ENCODE measurements around the gene ADIPOR1. TPM values are rescaled to one million over a fixed set of nuclear protein-coding genes. Genes with fewer than 3 reads are reported as not detected.
"Not testable (repeated sequence)": the region's sequence is repeated elsewhere in the genome, so short reads cannot be mapped to it uniquely, and the experiment has no call there.

The ADIPOR1 gene
- total RNA-seq, 5 donors from 2014 or later (not counting 1 experiment from before 2014, with no cell fraction given) = 50.3 to 70.1 (median 53.7) TPM

DNA sequence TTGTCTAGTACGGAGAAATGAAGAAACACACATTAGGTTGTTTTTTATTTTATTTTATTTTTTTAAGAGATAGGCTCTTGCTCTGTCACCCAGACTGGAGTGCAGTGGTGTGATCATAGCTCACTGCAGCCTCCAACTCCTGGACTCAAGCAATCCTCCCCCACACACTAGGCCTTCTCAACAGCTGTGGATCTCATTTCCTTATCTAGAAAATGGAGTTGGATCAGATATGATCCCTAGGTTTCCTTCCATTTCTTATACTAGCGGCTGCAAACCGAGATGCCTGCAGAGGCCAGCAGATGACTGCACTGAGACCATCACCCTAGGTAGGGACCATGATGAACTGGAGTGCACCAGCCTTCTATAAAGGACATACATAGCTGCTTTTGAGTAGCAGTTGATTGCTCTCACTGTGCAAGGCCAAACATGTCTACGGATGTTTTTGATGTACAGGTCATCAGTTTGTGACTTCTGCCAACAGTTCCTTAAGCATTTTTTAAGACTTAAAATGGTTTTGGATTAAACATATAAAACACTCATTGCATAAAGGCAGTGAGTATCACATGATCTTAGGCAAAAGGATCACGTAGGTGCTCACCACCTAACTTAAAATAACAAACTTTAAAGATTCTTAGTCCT is 19.7 kb downstream of the ADIPOR1 start:
- no peak overlapping the region for H3K27ac Mint-ChIP-seq
- 88% methylated on average over 3 of the region's 5 CpGs for WGBS (ENCODE audit: insufficient coverage)
- ATAC-seq (replicated peaks in 1 of 4) = no peak

DNA sequence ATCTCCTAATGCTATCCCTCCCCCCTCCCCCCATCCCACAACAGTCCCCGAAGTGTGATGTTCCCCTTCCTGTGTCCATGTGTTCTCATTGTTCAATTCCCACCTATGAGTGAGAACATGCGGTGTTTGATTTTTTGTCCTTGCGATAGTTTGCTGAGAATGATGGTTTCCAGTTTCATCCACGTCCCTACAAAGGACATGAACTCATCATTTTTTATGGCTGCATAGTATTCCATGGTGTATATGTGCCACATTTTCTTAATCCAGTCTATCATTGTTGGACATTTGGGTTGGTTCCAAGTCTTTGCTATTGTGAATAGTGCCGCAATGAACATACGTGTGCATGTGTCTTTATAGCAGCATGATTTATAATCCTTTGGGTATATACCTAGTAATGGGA is 21.7 kb downstream of the ADIPOR1 start:
- H3K4me1 Mint-ChIP-seq; ATAC-seq (replicated peaks in 1 of 4); H3K9me3 Mint-ChIP-seq; DNase-seq; H3K27ac ChIP-seq (ENCODE audit: low read length); H3K4me1 ChIP-seq (ENCODE audit: control insufficient read depth in 1 of 2, extremely low read depth in 1 of 2, insufficient read depth in 2 of 2, low read length in 2 of 2); CTCF ChIA-PET; POLR2A ChIA-PET; H3K4me3 Mint-ChIP-seq; H3K27ac Mint-ChIP-seq; H3K4me3 ChIP-seq (ENCODE audit: control insufficient read depth in 1 of 2, extremely low read depth in 1 of 2, low read length in 1 of 2); H3K9me3 ChIP-seq; H3K27me3 ChIP-seq (replicated peaks in 1 of 2; ENCODE audit: control insufficient read depth in 2 of 2, extremely low read depth in 1 of 2, insufficient read depth in 2 of 2, low read length in 1 of 2): not testable (repeated sequence)
- peaks cover 0 to 13% of the 10 kb centered on the region in 2 donors for H3K36me3 ChIP-seq (ENCODE audit: control insufficient read depth in 2 of 2, extremely low read depth in 1 of 2, insufficient read depth in 1 of 2, low read length in 1 of 2)
- Mint-ChIP-seq H3K36me3 (peaks cover 13% of the 10 kb centered on the region), H3K27me3 (peaks cover 7 to 12% of the 10 kb centered on the region in 2 donors)
- WGBS (ENCODE audit: insufficient coverage) = no CpG with 5 or more reads among the region's 6 CpGs

More for the DNA sequence above, 19.7 kb downstream of the ADIPOR1 start:
- ChIA-PET POLR2A (no interaction called here), CTCF (interaction anchor here in 1 of 2 donors (0.5 kb wide), 1 partner anchor 52 kb away, joined by 3 read pairs; no protein-coding TSS in a partner anchor)
- Histone ChIP-seq H3K27me3 (replicated peaks in 1 of 2; ENCODE audit: control insufficient read depth in 2 of 2, extremely low read depth in 1 of 2, insufficient read depth in 2 of 2, low read length in 1 of 2) (peaks cover 0 to 5% of the 10 kb centered on the region in 2 experiments), H3K27ac (ENCODE audit: low read length) (no peak overlapping the region), H3K9me3 (no peaks in the 10 kb centered on the region), H3K36me3 (ENCODE audit: control insufficient read depth in 2 of 2, extremely low read depth in 1 of 2, insufficient read depth in 1 of 2, low read length in 1 of 2) (peaks cover 3 to 31% of the 10 kb centered on the region in 2 donors), H3K4me1 (ENCODE audit: control insufficient read depth in 1 of 2, extremely low read depth in 1 of 2, insufficient read depth in 2 of 2, low read length in 2 of 2) (no peaks in the 10 kb centered on the region), H3K4me3 (ENCODE audit: control insufficient read depth in 1 of 2, extremely low read depth in 1 of 2, low read length in 1 of 2) (no peak overlapping the region)
- no peak overlapping the region for H3K4me3 Mint-ChIP-seq
- no peaks in the 10 kb centered on the region for H3K9me3 Mint-ChIP-seq
- H3K4me1 Mint-ChIP-seq = no peaks in the 10 kb centered on the region
- no peak for DNase-seq
- peaks cover 6 to 7% of the 10 kb centered on the region in 2 donors for H3K27me3 Mint-ChIP-seq
- H3K36me3 Mint-ChIP-seq = peaks cover 25% of the 10 kb centered on the region

DNA sequence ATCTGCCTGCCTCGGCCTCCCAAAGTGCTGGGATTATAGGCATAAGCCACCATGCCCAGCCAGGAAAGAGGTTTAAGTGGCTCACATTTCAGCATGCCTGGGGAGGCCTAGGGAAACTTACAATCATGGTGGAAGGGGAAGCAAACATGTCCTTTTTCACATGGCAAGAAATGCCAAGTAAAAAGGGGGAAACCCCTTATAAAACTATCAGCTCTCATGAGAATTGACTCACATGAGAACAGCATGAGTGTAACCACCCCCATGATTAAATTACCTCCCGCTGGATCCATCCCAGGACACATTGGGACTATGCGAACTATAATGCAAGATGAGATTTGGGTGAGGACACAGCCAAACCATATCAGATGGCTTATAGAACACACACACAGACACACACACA is 22.3 kb downstream of the ADIPOR1 start:
- WGBS (ENCODE audit: insufficient coverage) = no CpG with 5 or more reads among the region's 3 CpGs
- no peak for DNase-seq
- CTCF ChIA-PET = no interaction called here
- no peak for ATAC-seq (replicated peaks in 1 of 4)
- no peaks in the 10 kb centered on the region for H3K9me3 Mint-ChIP-seq
- H3K27me3 Mint-ChIP-seq = peaks cover 7 to 12% of the 10 kb centered on the region in 2 donors
- H3K27ac ChIP-seq (ENCODE audit: low read length) = no peak overlapping the region
- peaks cover 0 to 7% of the 10 kb centered on the region in 2 donors for H3K36me3 ChIP-seq (ENCODE audit: control insufficient read depth in 2 of 2, extremely low read depth in 1 of 2, insufficient read depth in 1 of 2, low read length in 1 of 2)
- peaks cover 0 to 5% of the 10 kb centered on the region in 2 experiments for H3K27me3 ChIP-seq (replicated peaks in 1 of 2; ENCODE audit: control insufficient read depth in 2 of 2, extremely low read depth in 1 of 2, insufficient read depth in 2 of 2, low read length in 1 of 2)
- H3K4me1 Mint-ChIP-seq = no peaks in the 10 kb centered on the region
- H3K4me1 ChIP-seq (ENCODE audit: control insufficient read depth in 1 of 2, extremely low read depth in 1 of 2, insufficient read depth in 2 of 2, low read length in 2 of 2) = no peaks in the 10 kb centered on the region
- no peaks in the 10 kb centered on the region for H3K9me3 ChIP-seq
- no peak overlapping the region for H3K27ac Mint-ChIP-seq
- H3K4me3 Mint-ChIP-seq = no peak overlapping the region
- peaks cover 7% of the 10 kb centered on the region for H3K36me3 Mint-ChIP-seq
- POLR2A ChIA-PET = no interaction called here
- H3K4me3 ChIP-seq (ENCODE audit: control insufficient read depth in 1 of 2, extremely low read depth in 1 of 2, low read length in 1 of 2) = no peak overlapping the region

DNA sequence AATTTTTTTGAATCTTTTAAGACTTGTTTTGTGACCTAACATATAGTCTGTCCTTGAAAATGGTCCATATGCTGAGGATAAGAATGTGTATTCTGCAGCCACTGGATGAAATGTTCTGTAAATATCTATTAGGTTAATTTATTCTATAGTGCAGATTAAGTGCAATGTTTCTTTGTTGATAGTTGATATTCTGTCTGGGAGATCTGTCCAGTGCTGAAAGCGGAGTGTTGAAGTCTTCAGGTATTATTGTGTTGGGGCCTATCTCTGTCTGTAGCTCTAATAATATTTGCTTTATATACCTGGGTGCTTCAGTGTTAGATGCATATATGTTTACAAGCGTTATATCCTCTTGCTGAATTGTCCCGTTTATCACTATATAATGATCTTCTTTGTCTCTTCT is 23.4 kb downstream of the ADIPOR1 start:
- no peak overlapping the region for H3K4me3 Mint-ChIP-seq
- Histone ChIP-seq H3K36me3 (ENCODE audit: control insufficient read depth in 2 of 2, extremely low read depth in 1 of 2, insufficient read depth in 1 of 2, low read length in 1 of 2) (peaks cover 0 to 2% of the 10 kb centered on the region in 2 donors), H3K27ac (ENCODE audit: low read length) (no peak overlapping the region), H3K27me3 (replicated peaks in 1 of 2; ENCODE audit: control insufficient read depth in 2 of 2, extremely low read depth in 1 of 2, insufficient read depth in 2 of 2, low read length in 1 of 2) (peaks cover 0 to 5% of the 10 kb centered on the region in 2 experiments), H3K4me3 (ENCODE audit: control insufficient read depth in 1 of 2, extremely low read depth in 1 of 2, low read length in 1 of 2) (no peak overlapping the region), H3K4me1 (ENCODE audit: control insufficient read depth in 1 of 2, extremely low read depth in 1 of 2, insufficient read depth in 2 of 2, low read length in 2 of 2) (no peaks in the 10 kb centered on the region), H3K9me3 (no peaks in the 10 kb centered on the region)
- CTCF ChIA-PET = interaction anchor here in 1 of 2 donors (0.6 kb wide), 1 partner anchor 130 kb away, joined by 4 read pairs; no protein-coding TSS in a partner anchor
- no peaks in the 10 kb centered on the region for H3K4me1 Mint-ChIP-seq
- POLR2A ChIA-PET = no interaction called here
- peaks cover 7 to 12% of the 10 kb centered on the region in 2 donors for H3K27me3 Mint-ChIP-seq
- peak overlapping the region in 1 of 2 donors; percentile 5 for H3K27ac Mint-ChIP-seq
- ATAC-seq (replicated peaks in 1 of 4) (no peak), DNase-seq (no peak)
- H3K36me3 Mint-ChIP-seq = peaks cover 4% of the 10 kb centered on the region
- no peaks in the 10 kb centered on the region for H3K9me3 Mint-ChIP-seq
- no CpG with 5 or more reads among the region's 3 CpGs for WGBS (ENCODE audit: insufficient coverage)

DNA sequence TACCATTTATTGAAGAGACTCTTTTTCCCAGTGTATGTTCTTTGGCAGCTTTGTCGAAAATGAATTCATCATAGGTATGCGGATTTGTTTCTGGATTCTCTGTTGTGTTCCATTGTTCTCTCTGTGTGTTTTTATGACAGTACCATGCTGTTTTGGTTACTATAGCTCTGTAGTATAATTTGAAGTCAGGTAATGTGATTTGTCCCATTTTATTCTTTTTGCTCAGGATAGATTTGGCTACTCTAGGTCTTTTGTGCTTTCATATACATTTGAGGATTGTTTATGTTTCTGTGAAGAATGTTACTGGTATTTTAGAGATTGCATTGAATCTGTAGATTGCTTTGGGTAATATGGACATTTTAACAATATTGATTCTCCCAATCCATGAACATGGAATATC is 25.6 kb downstream of the ADIPOR1 start:
- 100% methylated on average over 1 of the region's 2 CpGs for WGBS (ENCODE audit: insufficient coverage)
- Mint-ChIP-seq H3K27me3 (peaks cover 7 to 12% of the 10 kb centered on the region in 2 donors), H3K4me1 (no peaks in the 10 kb centered on the region), H3K27ac (no peak overlapping the region), H3K9me3 (no peaks in the 10 kb centered on the region), H3K4me3 (no peak overlapping the region), H3K36me3 (no peaks in the 10 kb centered on the region)
- Histone ChIP-seq H3K9me3 (no peaks in the 10 kb centered on the region), H3K27ac (ENCODE audit: low read length) (no peak overlapping the region), H3K27me3 (replicated peaks in 1 of 2; ENCODE audit: control insufficient read depth in 2 of 2, extremely low read depth in 1 of 2, insufficient read depth in 2 of 2, low read length in 1 of 2) (peaks cover 0 to 7% of the 10 kb centered on the region in 2 experiments), H3K36me3 (ENCODE audit: control insufficient read depth in 2 of 2, extremely low read depth in 1 of 2, insufficient read depth in 1 of 2, low read length in 1 of 2) (no peaks in the 10 kb centered on the region), H3K4me3 (ENCODE audit: control insufficient read depth in 1 of 2, extremely low read depth in 1 of 2, low read length in 1 of 2) (no peak overlapping the region), H3K4me1 (ENCODE audit: control insufficient read depth in 1 of 2, extremely low read depth in 1 of 2, insufficient read depth in 2 of 2, low read length in 2 of 2) (peaks cover 0 to 4% of the 10 kb centered on the region in 2 experiments)
- ChIA-PET CTCF (no interaction called here), POLR2A (no interaction called here)
- ATAC-seq (replicated peaks in 1 of 4) (no peak), DNase-seq (no peak)

DNA sequence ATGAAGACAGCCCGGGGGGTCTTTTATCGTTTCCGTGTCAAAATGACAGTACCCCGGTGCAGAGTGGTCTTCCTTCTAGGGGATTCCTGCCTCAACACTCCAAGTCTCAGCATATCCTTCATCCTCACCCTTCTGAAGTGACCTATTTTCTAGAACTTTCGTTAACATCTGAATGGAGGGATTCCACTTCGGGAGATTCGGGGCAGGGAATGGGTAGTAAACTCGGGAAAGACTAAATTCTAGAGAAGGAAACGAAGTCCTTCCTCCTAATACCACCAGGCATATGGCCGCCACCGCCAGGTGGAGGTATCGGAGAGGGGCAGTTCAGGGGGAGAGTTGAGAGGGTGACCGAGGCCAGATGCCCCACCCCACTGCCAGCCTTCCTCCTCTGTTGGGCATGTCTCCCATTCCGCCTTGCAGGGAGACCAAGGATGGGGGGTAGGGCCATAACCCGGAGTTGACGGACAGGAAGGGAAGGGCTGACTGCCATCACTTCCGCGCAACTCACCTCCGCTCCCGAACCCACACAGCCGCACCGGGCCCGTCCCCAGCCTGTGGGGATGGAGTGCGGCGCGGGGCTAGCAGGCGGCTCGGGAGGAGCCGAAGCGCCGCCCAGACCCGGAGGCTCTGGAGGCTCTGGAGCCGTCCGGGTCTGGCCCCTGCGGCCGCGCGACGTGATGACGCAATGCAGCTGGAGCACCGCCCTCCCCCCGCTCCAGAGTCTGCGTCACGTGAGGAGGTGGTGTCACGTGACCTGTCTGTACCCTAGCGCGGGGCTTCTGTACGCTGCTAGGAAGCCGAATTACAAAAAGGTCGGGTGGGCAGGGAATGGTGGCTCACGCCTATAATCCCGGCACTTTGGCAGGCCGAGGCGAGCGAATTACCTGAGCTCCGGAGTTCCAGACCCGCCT is 31.3 kb downstream of the ADIPOR1 start, which contains the start of gene KLHL12:
Gene KLHL12, minus strand, starts transcription at position 654 of the 911 bp plus-strand sequence. CDS start 2,072 bp downstream, outside the sequence.
- peaks cover 0 to 15% of the 10 kb centered on the region in 2 donors for H3K36me3 ChIP-seq (ENCODE audit: control insufficient read depth in 2 of 2, extremely low read depth in 1 of 2, insufficient read depth in 1 of 2, low read length in 1 of 2)
- H3K27ac Mint-ChIP-seq = peak within 1 kb of the TSS; percentile 91 to 93
- ATAC-seq (replicated peaks in 1 of 4) (peak; percentile 93 to 96 (median 95)), DNase-seq (peak; percentile 87 to 97 (median 93))
- H3K36me3 Mint-ChIP-seq = peaks cover 14% of the 10 kb centered on the region
- peaks cover 8 to 17% of the 10 kb centered on the region in 2 experiments for H3K4me1 ChIP-seq (ENCODE audit: control insufficient read depth in 1 of 2, extremely low read depth in 1 of 2, insufficient read depth in 2 of 2, low read length in 2 of 2)
- peak within 1 kb of the TSS; percentile 86 for H3K27ac ChIP-seq (ENCODE audit: low read length)
- ChIA-PET CTCF (interaction anchor here (0.6 to 1.2 kb wide), 12 partner anchors 14 to 410 kb away, joined by 3 to 6 read pairs (median 3); partner anchors contain the start of gene TMEM183A (in 1 of the 2)), POLR2A (interaction anchor here (0.5 to 0.8 kb wide), 7 partner anchors 14 to 577 kb away, joined by 3 to 6 read pairs (median 4); no protein-coding TSS in a partner anchor)
- no peaks in the 10 kb centered on the region for H3K9me3 ChIP-seq
- WGBS (ENCODE audit: insufficient coverage) = 0% methylated on average over 20 of the region's 57 CpGs
- peaks cover 0 to 3% of the 10 kb centered on the region in 2 experiments for H3K27me3 ChIP-seq (replicated peaks in 1 of 2; ENCODE audit: control insufficient read depth in 2 of 2, extremely low read depth in 1 of 2, insufficient read depth in 2 of 2, low read length in 1 of 2)
- peaks cover 33 to 34% (median 34%) of the 10 kb centered on the region in 3 donors for H3K4me1 Mint-ChIP-seq
- peak within 1 kb of the TSS; percentile 93 to 96 for H3K4me3 ChIP-seq (ENCODE audit: control insufficient read depth in 1 of 2, extremely low read depth in 1 of 2, low read length in 1 of 2)
- no peaks in the 10 kb centered on the region for H3K9me3 Mint-ChIP-seq
- no peaks in the 10 kb centered on the region for H3K27me3 Mint-ChIP-seq
- H3K4me3 Mint-ChIP-seq = peak within 1 kb of the TSS; percentile 90 to 92 (median 90)

Measured in T-cell (primary cell).